GM12878 (cell line): ENCODE measurements around the gene CFAP97. TPM values are rescaled to one million over a fixed set of nuclear protein-coding genes. Genes with fewer than 3 reads are reported as not detected.

ENCODE experiments used
- BACH1 ChIP-seq: fragments of 450-650 bp; IDR thresholded peaks from 2 replicates; pipeline ENCODE4 v1.6.1; 2017; ENCODE audit warnings: mild to moderate bottlenecking, borderline replicate concordance
- BHLHE40 ChIP-seq, 2 experiments: fragments of 450-650 bp in 1 of 2; IDR thresholded peaks; 2 replicates each; pipeline ENCODE4 v1.6.1; 2011 to 2017; ENCODE audit warnings: low read depth in 2 of 2, borderline replicate concordance in 1 of 2, improper control_type of control experiment in 1 of 2, low read length in 1 of 2, mild to moderate bottlenecking in 1 of 2
- CHD4 ChIP-seq: fragments of 200-600 bp; sonication (generic); IDR thresholded peaks from 2 replicates; pipeline ENCODE4 v1.6.1; 2016; ENCODE audit warnings: mild to moderate bottlenecking
- EZH2 ChIP-seq: IDR thresholded peaks from 2 replicates; pipeline ENCODE4 v1.6.1; 2012; ENCODE audit warnings: low read depth, mild to moderate bottlenecking, control low read depth, inconsistent platforms, low read length, borderline replicate concordance; ENCODE audit not compliant: control insufficient read depth
- JUNB ChIP-seq: IDR thresholded peaks from 2 replicates; pipeline ENCODE4 v1.6.1; 2016; ENCODE audit warnings: antibody characterized with exemption, mild to moderate bottlenecking
- KDM1A ChIP-seq: fragments of 200-600 bp; sonication (generic); IDR thresholded peaks from 2 replicates; pipeline ENCODE4 v1.6.1; 2016; ENCODE audit warnings: borderline replicate concordance
- KLF5 ChIP-seq: fragments of 450-650 bp; IDR thresholded peaks from 2 replicates; pipeline ENCODE4 v1.6.1; 2014; ENCODE audit warnings: mild to moderate bottlenecking; ENCODE audit not compliant: partially characterized antibody
- MEF2A ChIP-seq: IDR thresholded peaks from 2 replicates; pipeline ENCODE4 v1.6.1; 2011; ENCODE audit warnings: low read depth, mild to moderate bottlenecking, low read length, moderate library complexity; ENCODE audit not compliant: insufficient read depth
- PBX3 ChIP-seq: IDR thresholded peaks from 2 replicates; pipeline ENCODE4 v1.6.1; 2011; ENCODE audit warnings: mild to moderate bottlenecking, low read depth, low read length, moderate library complexity; ENCODE audit not compliant: insufficient replicate concordance
- POU2F2 ChIP-seq: IDR thresholded peaks from 3 replicates; pipeline ENCODE4 v1.6.1; 2011; ENCODE audit warnings: low read depth, mild to moderate bottlenecking, low read length, borderline replicate concordance
- RAD51 ChIP-seq: fragments of 450-650 bp; IDR thresholded peaks from 2 replicates; pipeline ENCODE4 v1.6.1; 2016; ENCODE audit warnings: moderate library complexity, mild to moderate bottlenecking, inconsistent platforms
- SMARCA5 ChIP-seq: fragments of 450-650 bp; IDR thresholded peaks from 2 replicates; pipeline ENCODE4 v1.6.1; 2017; ENCODE audit warnings: mild to moderate bottlenecking
- YBX1 ChIP-seq: fragments of 450-650 bp; IDR thresholded peaks from 2 replicates; pipeline ENCODE4 v1.6.1; 2016; ENCODE audit warnings: antibody characterized with exemption
- polyA plus RNA-seq, 11 experiments: library from polyadenylated mRNA; depleted of rRNA in 4 of 11; unstranded in 6 of 11; stranded (reverse) in 5 of 11; fragments of >200 nt; fragmentation: Nextera tagmentation in 4 of 11; fragmentation: Illumina TruSeq in 1 of 11; extraction: Ambion mirVana in 4 of 11; extraction: Trizol in 1 of 11; gene quantifications; 1 replicate in 1 of 11; 2 replicates in 10 of 11; pipeline versions ENCODE4 v1.2.1 to v1.2.3, GENCODE V29; 2011 to 2016; ENCODE audit warnings: inconsistent platforms in 2 of 11, missing spikeins in 2 of 11, low read depth in 1 of 11
- total RNA-seq, 4 experiments: library from RNA; depleted of rRNA in 3 of 4; stranded (reverse); fragments of >200 nt in 3 of 4; fragmentation: Illumina TruSeq in 1 of 4; extraction: Trizol in 1 of 4; gene quantifications; 2 replicates each; pipeline versions ENCODE4 v1.2.1 to v1.2.3, GENCODE V29; 2013 to 2021
- TF ChIP-seq, protein P1 (sequence below): fragments of 450-650 bp; IDR thresholded peaks from 2 replicates; pipeline ENCODE4 v1.6.1; 2018; ENCODE audit warnings: mild to moderate bottlenecking, low read depth, moderate library complexity; ENCODE audit not compliant: partially characterized antibody
- TF ChIP-seq, protein P2 (sequence below): IDR thresholded peaks from 2 replicates; pipeline ENCODE4 v1.6.1; 2011; ENCODE audit warnings: borderline replicate concordance, low read depth, mild to moderate bottlenecking, moderate library complexity, low read length; ENCODE audit not compliant: insufficient read depth, poor library complexity, severe bottlenecking
- TF ChIP-seq, protein P3 (sequence below): fragments of 450-650 bp; IDR thresholded peaks from 2 replicates; pipeline ENCODE4 v1.6.1; 2017; ENCODE audit warnings: antibody characterized with exemption, mild to moderate bottlenecking, moderate library complexity
- TF ChIP-seq, protein P4 (sequence below): fragments of 450-650 bp; IDR thresholded peaks from 2 replicates; pipeline ENCODE4 v1.6.1; 2014; ENCODE audit warnings: mild to moderate bottlenecking

Gene CFAP97
- total and polyA plus RNA-seq, 10 of the 15 experiments (the other 5 are each of a cell fraction or from before 2014, with no cell fraction given): 26.4 to 62.7 (median 48.0) TPM

DNA sequence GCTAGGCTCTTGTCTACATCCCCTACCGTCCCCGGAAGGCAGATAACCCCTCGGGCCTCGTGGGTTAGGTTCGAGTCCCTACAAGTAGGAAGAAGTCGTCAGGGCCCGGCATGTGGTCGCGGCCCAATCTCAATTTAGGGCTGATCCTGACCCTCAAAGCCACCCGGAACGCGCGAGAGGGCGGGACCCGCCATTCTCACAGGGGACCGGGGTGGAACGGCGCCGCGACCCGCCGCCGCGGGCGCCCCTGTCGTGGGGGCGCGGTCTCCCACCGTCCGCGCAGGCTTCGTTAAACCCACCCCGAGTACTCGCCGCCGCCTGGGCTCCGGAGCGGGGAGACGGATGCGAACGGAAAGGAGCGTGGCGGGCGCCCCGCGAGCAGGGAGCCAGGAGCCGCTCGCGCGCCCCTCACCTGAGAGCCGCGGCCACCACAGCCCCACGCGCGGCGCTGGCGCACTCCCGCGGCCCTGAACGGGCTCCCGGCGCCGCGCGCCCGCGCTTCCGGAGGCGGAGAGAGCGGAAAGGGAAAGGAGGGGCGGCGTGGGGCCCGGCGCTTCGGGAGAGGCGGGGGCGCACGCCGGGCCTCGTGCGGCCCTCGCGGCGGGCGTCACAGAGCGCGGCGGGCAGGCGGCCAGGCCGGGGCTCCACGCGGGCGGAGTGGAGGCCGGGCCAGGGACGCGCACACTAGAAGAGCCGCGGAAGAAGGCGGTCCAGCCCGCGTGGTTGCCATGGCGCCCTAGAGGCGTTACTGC, at the start of gene CFAP97 (continued):
- TF ChIP-seq, protein P1, sequence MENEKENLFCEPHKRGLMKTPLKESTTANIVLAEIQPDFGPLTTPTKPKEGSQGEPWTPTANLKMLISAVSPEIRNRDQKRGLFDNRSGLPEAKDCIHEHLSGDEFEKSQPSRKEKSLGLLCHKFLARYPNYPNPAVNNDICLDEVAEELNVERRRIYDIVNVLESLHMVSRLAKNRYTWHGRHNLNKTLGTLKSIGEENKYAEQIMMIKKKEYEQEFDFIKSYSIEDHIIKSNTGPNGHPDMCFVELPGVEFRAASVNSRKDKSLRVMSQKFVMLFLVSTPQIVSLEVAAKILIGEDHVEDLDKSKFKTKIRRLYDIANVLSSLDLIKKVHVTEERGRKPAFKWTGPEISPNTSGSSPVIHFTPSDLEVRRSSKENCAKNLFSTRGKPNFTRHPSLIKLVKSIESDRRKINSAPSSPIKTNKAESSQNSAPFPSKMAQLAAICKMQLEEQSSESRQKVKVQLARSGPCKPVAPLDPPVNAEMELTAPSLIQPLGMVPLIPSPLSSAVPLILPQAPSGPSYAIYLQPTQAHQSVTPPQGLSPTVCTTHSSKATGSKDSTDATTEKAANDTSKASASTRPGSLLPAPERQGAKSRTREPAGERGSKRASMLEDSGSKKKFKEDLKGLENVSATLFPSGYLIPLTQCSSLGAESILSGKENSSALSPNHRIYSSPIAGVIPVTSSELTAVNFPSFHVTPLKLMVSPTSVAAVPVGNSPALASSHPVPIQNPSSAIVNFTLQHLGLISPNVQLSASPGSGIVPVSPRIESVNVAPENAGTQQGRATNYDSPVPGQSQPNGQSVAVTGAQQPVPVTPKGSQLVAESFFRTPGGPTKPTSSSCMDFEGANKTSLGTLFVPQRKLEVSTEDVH: no peak
- TF ChIP-seq BACH1: peak; percentile 98
- TF ChIP-seq JUNB: no peak
- peak; percentile 58; the same call in 1 of the 2 replicates for TF ChIP-seq SMARCA5
- TF ChIP-seq, protein P2, sequence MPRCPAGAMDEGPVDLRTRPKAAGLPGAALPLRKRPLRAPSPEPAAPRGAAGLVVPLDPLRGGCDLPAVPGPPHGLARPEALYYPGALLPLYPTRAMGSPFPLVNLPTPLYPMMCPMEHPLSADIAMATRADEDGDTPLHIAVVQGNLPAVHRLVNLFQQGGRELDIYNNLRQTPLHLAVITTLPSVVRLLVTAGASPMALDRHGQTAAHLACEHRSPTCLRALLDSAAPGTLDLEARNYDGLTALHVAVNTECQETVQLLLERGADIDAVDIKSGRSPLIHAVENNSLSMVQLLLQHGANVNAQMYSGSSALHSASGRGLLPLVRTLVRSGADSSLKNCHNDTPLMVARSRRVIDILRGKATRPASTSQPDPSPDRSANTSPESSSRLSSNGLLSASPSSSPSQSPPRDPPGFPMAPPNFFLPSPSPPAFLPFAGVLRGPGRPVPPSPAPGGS: peak; percentile 18
- TF ChIP-seq KDM1A: no peak
- TF ChIP-seq, protein P3, sequence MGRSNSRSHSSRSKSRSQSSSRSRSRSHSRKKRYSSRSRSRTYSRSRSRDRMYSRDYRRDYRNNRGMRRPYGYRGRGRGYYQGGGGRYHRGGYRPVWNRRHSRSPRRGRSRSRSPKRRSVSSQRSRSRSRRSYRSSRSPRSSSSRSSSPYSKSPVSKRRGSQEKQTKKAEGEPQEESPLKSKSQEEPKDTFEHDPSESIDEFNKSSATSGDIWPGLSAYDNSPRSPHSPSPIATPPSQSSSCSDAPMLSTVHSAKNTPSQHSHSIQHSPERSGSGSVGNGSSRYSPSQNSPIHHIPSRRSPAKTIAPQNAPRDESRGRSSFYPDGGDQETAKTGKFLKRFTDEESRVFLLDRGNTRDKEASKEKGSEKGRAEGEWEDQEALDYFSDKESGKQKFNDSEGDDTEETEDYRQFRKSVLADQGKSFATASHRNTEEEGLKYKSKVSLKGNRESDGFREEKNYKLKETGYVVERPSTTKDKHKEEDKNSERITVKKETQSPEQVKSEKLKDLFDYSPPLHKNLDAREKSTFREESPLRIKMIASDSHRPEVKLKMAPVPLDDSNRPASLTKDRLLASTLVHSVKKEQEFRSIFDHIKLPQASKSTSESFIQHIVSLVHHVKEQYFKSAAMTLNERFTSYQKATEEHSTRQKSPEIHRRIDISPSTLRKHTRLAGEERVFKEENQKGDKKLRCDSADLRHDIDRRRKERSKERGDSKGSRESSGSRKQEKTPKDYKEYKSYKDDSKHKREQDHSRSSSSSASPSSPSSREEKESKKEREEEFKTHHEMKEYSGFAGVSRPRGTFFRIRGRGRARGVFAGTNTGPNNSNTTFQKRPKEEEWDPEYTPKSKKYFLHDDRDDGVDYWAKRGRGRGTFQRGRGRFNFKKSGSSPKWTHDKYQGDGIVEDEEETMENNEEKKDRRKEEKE: no peak
- no peak for TF ChIP-seq EZH2
- 0 out of 2 replicates have a peak, but pooled peaks have one; percentile 23 for TF ChIP-seq MEF2A
- TF ChIP-seq BHLHE40 (IDR thresholded peaks at IDR 0.05; ENCODE audit: borderline replicate concordance in 1 of 2, low read depth in 2 of 2, low read length in 1 of 2): peak; percentile 69 to 94; a peak in 3 of 4 replicates
- TF ChIP-seq YBX1: no peak
- no peak for TF ChIP-seq RAD51
- TF ChIP-seq PBX3: no peak
- 0 out of 3 replicates have a peak, but pooled peaks have one; percentile 6 for TF ChIP-seq POU2F2
- TF ChIP-seq CHD4: no peak
- TF ChIP-seq KLF5: no peak
- TF ChIP-seq, protein P4, sequence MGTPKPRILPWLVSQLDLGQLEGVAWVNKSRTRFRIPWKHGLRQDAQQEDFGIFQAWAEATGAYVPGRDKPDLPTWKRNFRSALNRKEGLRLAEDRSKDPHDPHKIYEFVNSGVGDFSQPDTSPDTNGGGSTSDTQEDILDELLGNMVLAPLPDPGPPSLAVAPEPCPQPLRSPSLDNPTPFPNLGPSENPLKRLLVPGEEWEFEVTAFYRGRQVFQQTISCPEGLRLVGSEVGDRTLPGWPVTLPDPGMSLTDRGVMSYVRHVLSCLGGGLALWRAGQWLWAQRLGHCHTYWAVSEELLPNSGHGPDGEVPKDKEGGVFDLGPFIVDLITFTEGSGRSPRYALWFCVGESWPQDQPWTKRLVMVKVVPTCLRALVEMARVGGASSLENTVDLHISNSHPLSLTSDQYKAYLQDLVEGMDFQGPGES: no peak
